ENCODE measurements around the gene PIP5K1B.
"Not testable (repeated sequence)": the region's sequence is repeated elsewhere in the genome, so short reads cannot be mapped to it uniquely, and the experiment has no call there.

Gene PIP5K1B

DNA sequence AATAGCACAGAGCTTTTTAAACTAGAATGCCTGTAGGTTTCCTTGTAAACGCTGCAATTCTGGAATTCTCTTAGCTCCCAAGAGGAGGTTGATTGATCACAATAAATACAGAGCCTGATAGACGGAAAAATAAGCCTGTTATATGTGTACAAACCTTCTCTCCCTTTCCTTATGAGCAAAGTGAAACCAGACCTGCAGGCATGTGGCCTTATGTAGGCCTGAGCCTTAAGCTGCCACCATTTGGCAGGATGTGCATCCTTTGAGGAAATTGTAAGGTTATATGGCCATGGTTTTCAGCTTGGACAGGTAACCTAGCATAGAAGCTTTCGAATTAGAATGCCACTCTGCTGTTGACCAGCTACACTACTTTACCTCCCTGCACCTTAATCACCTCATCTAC, 259.7 kb downstream of the PIP5K1B start:
- DNase-seq, result no peak

GRCh38 chr9:68966496-68966944, 261.5 kb downstream of the PIP5K1B start:
- DNase-seq, result no peak

DNA sequence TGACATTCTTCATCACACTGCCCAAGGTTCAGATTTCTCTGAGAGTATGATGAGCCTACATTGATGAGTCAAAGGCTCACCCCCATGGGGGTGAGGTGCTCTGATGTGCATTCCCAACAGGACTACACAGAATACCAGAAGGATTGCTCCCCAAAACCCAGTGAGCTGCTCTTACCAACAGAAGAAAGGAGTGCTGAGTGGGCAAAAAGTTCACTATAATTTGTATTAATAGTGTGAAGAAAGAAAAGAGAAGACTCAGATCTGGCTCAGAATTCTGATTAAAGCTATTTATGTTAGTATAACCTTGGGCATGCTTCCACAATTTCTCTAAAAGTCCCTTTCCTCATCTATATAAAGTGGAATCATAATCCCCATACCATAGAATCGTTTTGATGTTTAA, 262.8 kb downstream of the PIP5K1B start:
- no peak for DNase-seq

DNA sequence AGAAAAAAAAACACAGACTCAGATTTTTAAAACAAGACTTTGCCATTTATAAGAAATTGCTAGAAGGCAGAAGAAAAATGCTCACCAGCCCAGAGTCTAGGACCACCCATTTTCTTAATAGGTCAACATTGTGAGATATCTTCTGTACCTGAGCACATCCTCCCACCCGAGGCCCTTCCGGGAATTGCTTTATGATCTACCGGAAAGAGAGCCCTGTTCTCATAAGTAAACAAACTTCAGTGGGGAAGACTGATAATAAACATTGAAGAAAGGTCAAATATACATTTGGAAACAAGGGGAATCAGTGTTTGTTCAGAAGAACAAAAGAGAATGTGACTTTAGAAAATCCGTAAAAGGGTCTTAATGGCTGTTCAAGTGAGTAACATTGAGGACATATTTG, 264.5 kb downstream of the PIP5K1B start:
- DNase-seq, result no peak

GRCh38 chr9:68970151-68970550, 265.1 kb downstream of the PIP5K1B start:
- DNase-seq, result no peak

DNA sequence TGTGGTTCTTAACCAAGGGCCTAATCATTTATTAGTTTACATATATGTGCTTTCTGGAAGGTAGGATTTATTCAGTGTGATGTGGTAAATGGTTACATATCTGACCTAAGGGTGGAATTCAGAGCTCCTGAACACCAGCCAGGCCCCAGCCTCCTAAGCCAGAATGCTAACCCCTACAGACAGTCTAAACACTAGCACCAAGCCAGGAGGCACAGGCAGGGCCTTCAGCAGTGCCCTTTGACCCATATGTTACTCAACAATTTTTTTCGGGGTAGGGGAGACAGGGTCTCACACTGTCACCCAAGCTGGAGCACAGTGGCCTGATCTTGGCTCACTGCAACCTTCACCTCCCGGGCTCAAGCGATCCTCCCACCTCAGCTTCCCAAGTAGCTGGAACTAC, 268.6 kb downstream of the PIP5K1B start:
- DNase-seq, result no peak

GRCh38 chr9:68974431-68974830, 269.4 kb downstream of the PIP5K1B start:
- DNase-seq, result peak in 1 of 5 donors; percentile 89

DNA sequence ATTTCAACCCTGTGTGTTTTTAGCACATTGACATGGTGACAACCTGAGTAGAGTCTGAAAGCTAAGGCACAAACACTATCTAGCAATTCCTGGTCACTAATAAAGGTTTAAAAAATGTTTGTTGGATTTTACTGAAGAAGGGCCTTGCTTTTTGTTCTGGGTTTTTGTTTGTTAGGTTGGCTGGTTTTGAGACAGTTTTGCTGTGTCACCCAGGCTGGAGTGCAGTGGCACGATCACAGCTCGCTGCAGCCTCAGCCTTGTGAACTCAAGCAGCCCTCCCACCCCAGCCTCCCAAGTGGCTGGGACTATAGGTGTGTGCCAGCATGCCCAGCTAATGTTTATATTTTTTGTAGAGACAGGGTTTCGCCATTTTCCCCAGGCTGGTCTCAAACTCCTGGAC, 269.9 kb downstream of the PIP5K1B start:
- no peak for DNase-seq

DNA sequence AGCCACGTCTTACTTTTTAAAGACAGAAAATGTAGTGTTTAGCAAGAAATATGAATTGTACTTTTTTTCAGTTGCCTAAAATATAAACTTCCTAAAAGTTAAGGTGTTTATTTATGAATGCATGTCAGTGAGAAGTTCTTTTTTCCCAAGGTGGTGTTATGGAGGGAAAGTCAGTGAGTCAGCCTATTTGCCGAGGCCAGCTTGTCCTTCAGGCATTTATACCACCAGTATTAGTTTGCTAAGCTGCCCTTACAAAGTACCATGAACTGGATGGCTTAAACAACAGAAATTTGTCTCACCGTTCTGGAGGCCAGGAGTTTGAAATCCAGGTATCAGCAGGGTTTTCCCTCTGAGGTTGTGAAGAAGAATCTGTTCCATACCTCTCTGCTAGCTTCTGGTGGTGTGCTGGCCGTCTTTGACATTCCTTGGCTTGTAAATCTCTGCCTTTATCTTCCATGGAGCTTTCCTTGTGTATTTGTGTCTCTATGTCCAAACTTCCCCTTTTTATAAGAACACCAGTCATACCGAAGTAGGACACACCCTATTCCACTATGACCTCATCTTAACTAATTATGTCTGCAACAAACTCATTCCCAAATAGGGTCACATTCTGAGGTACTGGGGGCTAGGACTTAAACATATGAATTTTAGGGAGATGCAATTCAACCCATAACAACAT, 270.5 kb downstream of the PIP5K1B start:
- DNase-seq, result no peak

DNA sequence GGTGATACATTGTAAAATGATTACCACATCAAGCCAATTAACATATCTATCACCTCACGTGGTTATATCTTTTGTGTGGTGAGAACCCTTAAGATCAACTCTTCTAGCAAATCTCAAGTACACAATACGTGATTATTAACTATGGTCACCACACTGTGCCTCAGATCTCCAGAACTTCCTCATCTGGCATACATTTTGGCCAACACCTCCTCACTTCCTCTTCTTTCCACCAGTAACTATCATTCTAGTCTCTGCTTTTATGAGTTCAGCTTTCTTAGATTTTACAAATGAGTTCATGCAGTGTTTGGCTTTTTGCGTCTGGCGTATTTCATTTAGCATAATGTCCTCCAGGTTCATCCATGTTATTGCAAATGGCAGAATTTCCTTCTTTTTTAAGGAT, 273.0 kb downstream of the PIP5K1B start:
- no peak for DNase-seq

GRCh38 chr9:68978501-68978900, 273.5 kb downstream of the PIP5K1B start:
- DNase-seq, result no peak

DNA sequence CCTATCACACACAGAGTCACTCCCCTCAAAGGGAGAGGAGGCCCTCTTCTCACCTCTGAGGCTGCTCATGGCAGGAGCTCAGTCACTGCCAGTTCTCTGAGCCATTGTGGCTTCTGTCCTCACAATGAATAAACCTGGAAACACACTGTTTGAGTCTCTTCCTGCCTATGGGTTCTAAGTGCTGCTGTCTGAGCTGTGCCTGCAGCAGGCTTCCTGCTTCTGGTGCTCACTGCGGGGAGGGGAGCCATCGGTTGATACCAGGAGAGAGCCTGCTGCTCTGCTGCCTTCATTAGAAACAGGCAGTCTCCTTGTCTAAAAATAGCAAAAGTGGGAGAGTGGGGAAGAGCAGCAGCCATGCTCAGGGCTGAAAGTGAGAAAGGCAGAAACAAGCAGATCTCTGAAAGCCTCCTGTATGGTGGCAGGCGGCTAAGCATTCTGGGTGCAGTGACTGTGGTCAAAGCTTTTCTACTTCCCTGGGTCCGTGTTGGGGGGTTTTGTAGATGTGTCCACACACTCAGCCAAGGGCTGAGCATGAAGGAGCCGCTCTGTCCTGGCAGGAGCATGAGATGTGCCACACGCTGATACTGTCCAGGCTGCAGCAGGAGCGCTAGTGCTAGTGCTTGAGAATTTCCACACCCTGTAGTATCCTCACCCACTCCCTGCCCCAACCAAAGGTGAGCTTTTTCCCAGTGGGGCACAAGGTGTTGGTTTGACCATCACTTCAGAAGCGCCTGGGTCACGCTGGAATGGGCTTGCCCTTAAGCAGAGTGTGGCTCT, 274.7 kb downstream of the PIP5K1B start:
- peak in 1 of 5 donors; percentile 75 for DNase-seq

- DNase-seq, result no peak
Measured at GRCh38 chr9:68980341-68980914, 275.4 kb downstream of the PIP5K1B start.

DNA sequence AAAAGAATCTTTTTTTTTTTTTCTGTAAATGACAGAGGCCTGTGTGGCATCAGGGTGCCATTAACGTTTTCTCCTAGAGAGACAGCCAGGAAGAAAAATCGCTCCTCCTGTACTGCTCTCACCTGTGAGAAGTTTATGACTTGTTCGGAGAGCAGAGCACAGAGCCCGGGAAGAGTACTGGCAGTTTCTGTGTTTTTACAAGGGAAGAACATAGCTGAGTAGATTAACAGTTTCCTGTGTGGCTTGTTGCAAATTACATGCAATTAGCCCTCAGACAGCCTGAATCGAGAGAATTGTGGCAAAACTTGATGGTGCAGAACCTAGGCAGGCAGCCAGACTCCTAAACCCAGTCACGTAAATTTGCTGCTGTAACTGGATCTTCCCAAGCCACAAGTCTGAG, 276.7 kb downstream of the PIP5K1B start:
- peak in 1 of 5 donors; percentile 36 for DNase-seq

DNA sequence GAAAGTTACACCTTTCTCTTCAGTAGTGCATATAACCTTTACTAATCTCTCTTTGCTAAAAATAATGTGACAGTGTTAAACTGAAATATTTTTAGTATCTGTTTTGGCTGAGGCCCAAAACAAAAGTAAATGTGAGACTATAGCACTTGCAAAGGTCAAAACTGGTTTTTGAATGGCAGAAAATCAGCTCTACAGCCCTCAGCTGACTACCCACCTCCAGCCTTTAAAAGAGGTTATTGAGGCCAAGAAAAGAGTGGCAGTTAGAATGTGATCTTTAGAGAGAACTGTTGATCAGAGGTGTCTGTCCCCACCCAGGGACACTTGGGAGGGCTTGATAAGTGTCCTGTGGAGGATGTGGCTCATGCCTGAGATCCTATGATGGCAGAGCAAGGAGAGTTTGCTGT, 278.0 kb downstream of the PIP5K1B start:
- DNase-seq, result no peak

- DNase-seq, result peak in 1 of 5 donors; percentile 14
Measured at GRCh38 chr9:68983522-68984424, 278.7 kb downstream of the PIP5K1B start.

DNA sequence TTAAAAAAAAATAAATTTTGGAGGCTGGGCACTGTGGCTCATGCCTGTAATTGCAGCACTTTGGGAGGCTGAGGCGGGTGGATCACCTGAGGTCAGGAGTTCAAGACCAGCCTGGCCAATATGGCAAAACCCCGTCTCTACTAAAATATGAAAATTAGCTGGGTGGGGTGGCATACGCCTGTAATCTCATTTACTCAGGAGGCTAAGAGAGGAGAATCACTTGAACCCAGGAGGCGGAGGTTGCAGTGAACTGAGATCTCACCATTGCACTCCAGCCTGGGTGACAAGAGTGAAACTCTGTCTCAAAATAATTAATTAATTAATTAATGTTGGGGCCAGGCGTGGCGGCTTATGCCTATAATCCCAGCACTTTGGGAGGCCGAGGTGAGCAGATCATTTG, 281.9 kb downstream of the PIP5K1B start:
- DNase-seq, result not testable (repeated sequence)

- no peak for DNase-seq
Measured at GRCh38 chr9:68991457-68991856, 286.4 kb downstream of the PIP5K1B start.

GRCh38 chr9:68995776-68996175, 290.7 kb downstream of the PIP5K1B start:
- no peak for DNase-seq

GRCh38 chr9:68996462-68996861, 291.4 kb downstream of the PIP5K1B start:
- no peak for DNase-seq

DNA sequence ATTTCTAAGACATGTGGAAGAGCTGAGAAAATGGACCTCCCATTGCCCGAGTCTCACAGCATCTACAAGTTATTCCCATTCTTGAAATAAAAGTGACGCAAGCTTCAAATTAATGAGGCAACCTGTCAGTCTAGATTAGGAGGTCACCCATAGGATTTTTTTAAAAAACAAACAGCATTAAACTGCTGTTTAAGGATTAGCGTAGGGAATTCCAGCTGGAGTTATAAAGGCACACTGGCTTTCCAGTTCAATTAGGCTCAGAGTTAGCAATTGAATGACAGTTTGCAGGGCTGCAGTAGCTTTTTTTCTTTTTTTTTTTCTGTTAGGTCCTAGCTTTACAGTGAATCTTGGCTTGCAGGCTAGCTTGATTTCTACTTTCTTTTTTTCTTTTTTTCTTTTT, 292.6 kb downstream of the PIP5K1B start:
- DNase-seq, result no peak

DNA sequence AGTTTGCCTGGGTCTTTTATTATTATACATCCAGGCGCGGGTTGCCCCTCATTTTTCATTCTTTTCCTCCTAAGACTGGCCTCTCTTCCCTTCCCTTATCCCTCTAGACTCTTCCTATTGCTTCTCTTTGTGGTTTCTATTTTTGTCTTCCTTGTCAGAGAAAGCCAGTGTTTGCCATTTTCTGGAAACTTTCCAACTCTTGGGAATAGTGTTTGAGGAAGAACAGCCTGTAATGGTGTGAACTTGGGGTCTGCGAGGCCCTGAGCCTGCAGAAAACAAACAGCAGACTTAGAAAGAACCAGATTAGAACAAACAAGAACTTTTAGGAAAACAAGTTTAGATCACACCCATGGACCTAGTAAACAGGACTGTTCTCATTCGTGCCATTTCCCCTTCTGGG, 293.3 kb downstream of the PIP5K1B start:
- no peak for DNase-seq

DNA sequence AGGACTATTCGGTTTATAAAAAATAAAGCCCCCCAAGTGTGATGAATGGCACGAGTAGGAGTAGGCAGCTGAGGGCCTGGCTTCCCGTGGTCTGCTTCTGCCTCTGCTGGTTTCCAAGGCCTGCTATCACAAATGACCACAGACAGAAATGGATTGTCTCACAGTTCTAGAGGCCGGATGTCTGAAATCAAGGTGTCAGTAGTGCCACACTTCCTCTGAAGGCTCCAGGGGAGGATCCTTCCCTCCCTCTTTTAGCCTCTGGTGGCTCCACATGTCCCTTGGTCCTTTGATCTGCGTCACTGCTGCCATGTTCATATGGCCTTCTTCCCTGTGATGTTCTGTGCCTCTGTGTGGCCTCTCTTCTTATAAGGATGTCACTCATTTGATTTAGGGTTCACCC, 293.8 kb downstream of the PIP5K1B start:
- DNase-seq, result no peak

All from T-helper 1 cell (primary cell).